Esophagus squamous epithelium (tissue), 5 donors: ENCODE data around the gene MUSK. TPM values are rescaled to one million over a fixed set of nuclear protein-coding genes. Genes with fewer than 3 reads are reported as not detected.
A peak's percentile ranks its signal among the peaks of the same experiment; 100 is the strongest.

Source experiments
- DNase-seq: peaks from one replicate; lab custom pipeline; 2025; lab: John Stamatoyannopoulos, UW
- H3K27ac ChIP-seq, 4 donors: fragments of 200-600 bp; sonication (generic); one replicate each; pipeline ENCODE4 v1.5.1; 2016 to 2019; ENCODE audit warnings: mild to moderate bottlenecking in 1 of 4
- H3K27me3 ChIP-seq, 4 donors: fragments of 200-600 bp; sonication (generic); 1 replicate in 3 of 4; 2 replicates in 1 of 4; pipeline versions ENCODE4 v1.5.1 to v1.6.0; 2017 to 2021; ENCODE audit warnings: antibody characterized with exemption in 1 of 4
- H3K36me3 ChIP-seq, 3 donors: fragments of 200-600 bp; sonication (generic); one replicate each; pipeline ENCODE4 v1.5.1; 2016 to 2019
- H3K4me1 ChIP-seq, 3 donors: fragments of 200-600 bp; sonication (generic); one replicate each; pipeline ENCODE4 v1.5.1; 2017 to 2019
- H3K4me3 ChIP-seq, 4 donors: fragments of 200-600 bp; sonication (generic); 1 replicate in 3 of 4; 2 replicates in 1 of 4; pipeline ENCODE4 v1.5.1; 2016 to 2019; ENCODE audit warnings: mild to moderate bottlenecking in 2 of 4, moderate library complexity in 1 of 4
- H3K9me3 ChIP-seq, 3 donors: fragments of 200-600 bp; sonication (generic); one replicate each; pipeline ENCODE4 v1.5.1; 2016 to 2019
- POLR2A ChIP-seq, 4 donors: fragments of 450-650 bp; IDR thresholded peaks; one replicate each; pipeline ENCODE4 v1.6.1; 2017; ENCODE audit warnings: antibody characterized with exemption in 4 of 4, mild to moderate bottlenecking in 4 of 4, moderate library complexity in 3 of 4
- WGBS, 2 donors: methylation state at CpG; one replicate each; pipeline ENCODE4 v1.1.5; 2018; 5-methylcytosine and 5-hydroxymethylcytosine counted together
- intact Hi-C: fragments of 100-400 bp; cut with DNase I; formaldehyde crosslinking; loops from one replicate; pipeline ENCODE4 v1.15.0; 2022
- total RNA-seq, 4 donors: library from RNA; depleted of rRNA; stranded (reverse); fragments of >200 nt; gene quantifications; one replicate each; pipeline ENCODE4 v1.1.0, GENCODE V29; 2016
- TF ChIP-seq, protein P1 (sequence below), 6 experiments: fragments of 450-650 bp in 4 of 6; fragments of 200-600 bp in 2 of 6; sonication (generic) in 2 of 6; IDR thresholded peaks; one replicate each; pipeline ENCODE4 v1.5.1; 2016 to 2019; ENCODE audit warnings: antibody characterized with exemption in 6 of 6, mild to moderate bottlenecking in 4 of 6, moderate library complexity in 4 of 6
- donor health status: DM: yes; HTN: yes; CAD: no.

MUSK gene
- total RNA-seq, 4 donors from 2014 or later, result 0.15 to 10.1 (median 1.5) TPM

DNA sequence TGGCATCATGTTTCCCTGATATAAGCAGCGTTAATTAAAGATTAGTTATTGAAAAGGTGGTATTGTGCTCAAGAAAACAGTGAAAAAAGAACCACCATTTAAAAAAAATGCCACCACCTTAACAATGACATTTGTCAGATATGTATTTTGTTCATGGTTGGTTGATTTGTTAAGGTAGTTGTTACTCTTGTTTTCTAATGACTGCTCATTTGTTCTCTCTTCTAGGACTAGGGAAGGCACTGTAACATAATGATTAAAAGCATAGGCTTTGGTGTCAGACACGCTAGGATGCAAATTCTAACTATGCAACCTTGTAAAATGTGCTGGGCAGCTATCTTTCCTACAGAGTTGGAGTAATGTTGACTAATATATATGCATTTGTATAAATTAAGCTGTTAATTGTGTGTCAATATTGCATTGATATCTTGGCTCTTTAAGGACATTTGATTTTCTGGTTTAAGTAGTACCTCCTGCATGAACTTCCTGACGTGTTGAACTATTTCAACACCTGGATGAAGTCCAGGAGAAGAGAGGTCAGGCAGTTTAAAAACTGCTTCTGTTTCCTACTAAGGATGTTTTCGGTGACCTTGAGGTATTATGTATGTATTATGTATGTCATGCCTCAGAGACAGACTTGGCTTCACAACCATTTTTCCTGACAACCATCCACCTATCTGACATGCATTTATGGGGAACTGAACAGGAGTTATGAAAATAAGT is 77.8 kb downstream of the MUSK start:
- no peak for TF ChIP-seq POLR2A (IDR thresholded peaks at IDR 0.05)
- TF ChIP-seq, protein P1, sequence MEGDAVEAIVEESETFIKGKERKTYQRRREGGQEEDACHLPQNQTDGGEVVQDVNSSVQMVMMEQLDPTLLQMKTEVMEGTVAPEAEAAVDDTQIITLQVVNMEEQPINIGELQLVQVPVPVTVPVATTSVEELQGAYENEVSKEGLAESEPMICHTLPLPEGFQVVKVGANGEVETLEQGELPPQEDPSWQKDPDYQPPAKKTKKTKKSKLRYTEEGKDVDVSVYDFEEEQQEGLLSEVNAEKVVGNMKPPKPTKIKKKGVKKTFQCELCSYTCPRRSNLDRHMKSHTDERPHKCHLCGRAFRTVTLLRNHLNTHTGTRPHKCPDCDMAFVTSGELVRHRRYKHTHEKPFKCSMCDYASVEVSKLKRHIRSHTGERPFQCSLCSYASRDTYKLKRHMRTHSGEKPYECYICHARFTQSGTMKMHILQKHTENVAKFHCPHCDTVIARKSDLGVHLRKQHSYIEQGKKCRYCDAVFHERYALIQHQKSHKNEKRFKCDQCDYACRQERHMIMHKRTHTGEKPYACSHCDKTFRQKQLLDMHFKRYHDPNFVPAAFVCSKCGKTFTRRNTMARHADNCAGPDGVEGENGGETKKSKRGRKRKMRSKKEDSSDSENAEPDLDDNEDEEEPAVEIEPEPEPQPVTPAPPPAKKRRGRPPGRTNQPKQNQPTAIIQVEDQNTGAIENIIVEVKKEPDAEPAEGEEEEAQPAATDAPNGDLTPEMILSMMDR (IDR thresholded peaks at IDR 0.05), result no peak
- H3K9me3 ChIP-seq, result no peaks in the 10 kb centered on the region
- H3K27me3 ChIP-seq, result no peaks in the 10 kb centered on the region
- intact Hi-C loops, result no loop called here
- no peaks in the 10 kb centered on the region for H3K36me3 ChIP-seq
- peaks cover 0 to 83% (median 39%) of the 10 kb centered on the region in 3 donors for H3K4me1 ChIP-seq
- WGBS, 2 donors, result 48 to 53% methylated on average over 4 of the region's 4 CpGs
- no peak overlapping the region for H3K4me3 ChIP-seq
- H3K27ac ChIP-seq, result peak overlapping the region; percentile 47 to 78 (median 59)
- DNase-seq, result no peak

DNA sequence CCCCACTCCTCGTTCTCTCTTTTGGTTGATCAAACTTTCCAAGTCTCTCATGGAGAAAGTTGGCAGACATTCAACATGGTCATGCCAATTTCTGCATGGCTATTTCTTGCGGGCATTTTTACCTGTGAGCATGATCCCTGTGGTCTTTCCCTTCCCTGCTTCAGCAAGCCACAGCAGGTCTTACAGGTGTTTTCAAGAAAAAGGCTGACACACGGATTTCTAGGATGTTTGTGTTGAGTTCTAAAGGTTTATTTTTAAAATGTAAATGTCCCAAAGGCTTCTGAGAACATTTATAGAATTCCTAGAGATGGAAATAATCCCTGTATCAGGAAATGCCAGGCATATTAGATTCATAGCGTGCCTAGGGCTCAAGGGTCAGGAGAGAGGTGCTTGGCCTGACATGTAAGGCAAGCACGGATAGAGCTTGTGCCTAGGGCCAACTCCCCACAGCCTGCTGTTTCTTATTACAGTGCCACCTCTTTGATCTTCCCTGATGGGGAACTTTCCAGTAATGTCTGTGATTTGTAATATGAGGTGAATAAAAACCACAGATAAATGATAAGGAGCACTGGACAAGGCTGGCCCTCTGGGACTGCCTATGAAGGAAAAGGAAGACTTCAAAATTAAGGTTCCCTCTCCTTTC is 79.8 kb downstream of the MUSK start:
- TF ChIP-seq POLR2A (IDR thresholded peaks at IDR 0.05), result no peak
- TF ChIP-seq, protein P1 (IDR thresholded peaks at IDR 0.05), result no peak
- intact Hi-C loops, result no loop called here
- no peaks in the 10 kb centered on the region for H3K27me3 ChIP-seq
- H3K4me1 ChIP-seq, result peaks cover 0 to 84% (median 45%) of the 10 kb centered on the region in 3 donors
- no peak overlapping the region for H3K27ac ChIP-seq
- H3K9me3 ChIP-seq, result no peaks in the 10 kb centered on the region
- no peaks in the 10 kb centered on the region for H3K36me3 ChIP-seq
- no peak overlapping the region for H3K4me3 ChIP-seq
- no peak for DNase-seq
- WGBS, 2 donors, result 27 to 38% methylated on average over 5 of the region's 5 CpGs

DNA sequence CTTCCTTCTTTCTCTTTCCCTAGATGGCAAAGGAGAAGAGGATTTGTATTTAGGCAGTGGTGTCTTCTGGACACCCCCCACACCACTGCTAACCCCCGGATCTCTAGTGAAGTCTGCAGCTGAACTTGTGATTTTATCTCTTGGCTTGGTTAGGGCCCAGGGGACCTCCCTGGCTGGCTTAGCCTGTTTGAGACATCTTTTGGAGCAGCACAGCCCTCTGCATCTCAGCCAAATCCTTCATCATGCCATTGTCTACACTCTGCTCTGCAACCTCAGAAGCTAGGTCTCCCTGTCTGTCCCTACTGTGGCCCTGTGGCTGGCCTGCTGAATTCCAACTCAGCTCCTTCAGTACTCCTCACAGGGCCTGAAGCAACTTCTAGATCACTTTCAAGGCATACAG is 81.7 kb downstream of the MUSK start:
- Histone ChIP-seq H3K36me3 (no peaks in the 10 kb centered on the region), H3K27ac (no peak overlapping the region), H3K27me3 (no peaks in the 10 kb centered on the region), H3K4me3 (no peak overlapping the region), H3K9me3 (no peaks in the 10 kb centered on the region), H3K4me1 (peaks cover 0 to 72% (median 33%) of the 10 kb centered on the region in 3 donors)
- WGBS, 2 donors, result 50 to 83% methylated on average over 1 of the region's 1 CpG
- intact Hi-C loops, result no loop called here
- TF ChIP-seq, protein P1 (IDR thresholded peaks at IDR 0.05), result no peak
- no peak for TF ChIP-seq POLR2A (IDR thresholded peaks at IDR 0.05)
- no peak for DNase-seq

DNA sequence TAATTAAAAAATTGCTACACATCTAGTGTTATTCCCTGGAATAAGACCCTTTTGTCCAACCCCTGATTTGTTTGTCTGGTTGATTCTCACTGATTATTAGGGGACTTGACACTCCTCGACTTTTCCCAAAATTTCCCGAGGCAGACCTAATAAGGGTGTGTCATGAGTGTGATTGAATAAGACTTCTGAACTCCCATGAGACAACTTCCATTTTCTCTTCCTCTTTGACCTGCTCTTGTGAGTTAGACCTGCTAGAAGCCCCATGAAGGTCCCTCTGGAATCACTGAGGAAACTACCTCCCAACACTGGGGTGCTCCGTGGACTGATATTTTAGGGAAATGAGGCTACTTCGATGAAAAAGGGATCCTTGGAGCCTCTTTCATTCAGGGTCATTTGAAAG is 83.4 kb downstream of the MUSK start:
- intact Hi-C loops, result no loop called here
- Histone ChIP-seq H3K27me3 (no peaks in the 10 kb centered on the region), H3K36me3 (no peaks in the 10 kb centered on the region), H3K4me1 (peaks cover 0 to 59% (median 25%) of the 10 kb centered on the region in 3 donors), H3K9me3 (no peaks in the 10 kb centered on the region), H3K27ac (no peak overlapping the region), H3K4me3 (no peak overlapping the region)
- TF ChIP-seq, protein P1 (IDR thresholded peaks at IDR 0.05), result no peak
- no peak for TF ChIP-seq POLR2A (IDR thresholded peaks at IDR 0.05)
- WGBS, 2 donors, result 77 to 88% methylated on average over 4 of the region's 4 CpGs
- no peak for DNase-seq

DNA sequence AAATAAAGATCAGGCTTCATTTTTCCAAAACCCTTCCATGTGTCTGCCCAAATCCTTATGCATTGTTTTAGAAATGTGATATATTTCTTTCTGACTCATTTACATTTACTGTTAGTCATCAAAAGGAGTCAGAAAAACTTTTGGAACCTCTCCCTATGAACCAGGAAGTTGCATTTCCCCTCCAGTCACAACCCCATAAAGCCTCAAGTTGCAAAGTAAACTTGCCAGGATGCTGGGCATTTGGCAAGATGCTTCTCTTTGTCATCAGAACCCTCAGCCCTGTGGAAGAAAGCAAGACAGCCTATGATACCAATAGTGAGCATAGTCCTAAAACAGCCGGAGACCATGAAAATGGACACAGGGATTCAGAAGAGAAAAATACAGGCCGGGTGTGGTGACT is 84.2 kb downstream of the MUSK start:
- Histone ChIP-seq H3K4me1 (peaks cover 0 to 51% (median 24%) of the 10 kb centered on the region in 3 donors), H3K36me3 (no peaks in the 10 kb centered on the region), H3K9me3 (no peaks in the 10 kb centered on the region), H3K27me3 (no peaks in the 10 kb centered on the region), H3K4me3 (no peak overlapping the region), H3K27ac (peak overlapping the region in 2 of 4 donors; percentile 1 to 48)
- DNase-seq, result no peak
- intact Hi-C loops, result no loop called here
- WGBS, 2 donors, result 37 to 72% methylated on average over 2 of the region's 2 CpGs
- no peak for TF ChIP-seq POLR2A (IDR thresholded peaks at IDR 0.05)
- TF ChIP-seq, protein P1 (IDR thresholded peaks at IDR 0.05), result no peak
